H1 (cell line): ENCODE measurements around the gene RXRA. TPM values are rescaled to one million over a fixed set of nuclear protein-coding genes. Genes with fewer than 3 reads are reported as not detected.

Source experiments
- CTCF ChIA-PET: fragments of 300-600 bp; sonication (Branson Sonifier 250); formaldehyde crosslinking; loops from one replicate; lab custom pipeline; 2021; ENCODE audit not compliant: partially characterized antibody; lab: Charles Lee
- POLR2A ChIA-PET: fragments of 300-600 bp; sonication (Branson Sonifier 250); formaldehyde crosslinking; loops from one replicate; lab custom pipeline; 2021; ENCODE audit warnings: inconsistent platforms; ENCODE audit not compliant: partially characterized antibody; lab: Charles Lee
- DNase-seq, 2 experiments: peaks; one replicate each; pipeline versions ENCODE4 v3.0.0 to v3.0.0-alpha.2; 2010 to 2022; ENCODE audit warnings: low spot score in 2 of 2, low read depth in 1 of 2, mixed read lengths in 1 of 2
- FAIRE-seq: peaks from 2 replicates; lab custom pipeline; 2011; peaks lifted over from hg19 to GRCh38; lab: Jason Lieb, UNC
- H2AFZ ChIP-seq: 2 replicates; pipeline ENCODE4 v1.8.1; 2012; ENCODE audit warnings: low read length, inconsistent platforms
- H2AK5ac ChIP-seq: 2 replicates; pipeline ENCODE4 v1.6.1; 2013; ENCODE audit warnings: low read depth, low read length
- H2BK120ac ChIP-seq: replicated peaks from 2 replicates; pipeline ENCODE3; 2013; ENCODE audit warnings: low read depth, low read length, inconsistent platforms
- H2BK12ac ChIP-seq: 2 replicates; pipeline ENCODE4 v1.6.1; 2013; ENCODE audit warnings: low read depth, low read length
- H2BK15ac ChIP-seq: 2 replicates; pipeline ENCODE4 v1.6.1; 2013; ENCODE audit warnings: low read length
- H2BK20ac ChIP-seq: 2 replicates; pipeline ENCODE4 v1.6.1; 2013; ENCODE audit warnings: low read length
- H2BK5ac ChIP-seq: 2 replicates; pipeline ENCODE4 v1.6.1; 2013; ENCODE audit warnings: low read depth, low read length
- H3K14ac ChIP-seq: 2 replicates; pipeline ENCODE4 v1.6.1; 2013; ENCODE audit warnings: inconsistent platforms; ENCODE audit not compliant: insufficient read length
- H3K18ac ChIP-seq: 2 replicates; pipeline ENCODE4 v1.6.1; 2013; ENCODE audit warnings: low read length; ENCODE audit errors: extremely low read depth
- H3K23ac ChIP-seq: 2 replicates; pipeline ENCODE4 v1.6.1; 2013; ENCODE audit warnings: inconsistent platforms; ENCODE audit not compliant: insufficient read length
- H3K23me2 ChIP-seq: 2 replicates; pipeline ENCODE4 v1.6.1; 2013; ENCODE audit warnings: low read depth, low read length
- H3K27ac ChIP-seq: 2 replicates; pipeline ENCODE4 v1.6.1; 2011; ENCODE audit warnings: low read depth, low read length, inconsistent platforms
- H3K27me3 ChIP-seq, 4 experiments: replicated peaks in 1 of 4; 1 replicate in 1 of 4; 2 replicates in 3 of 4; pipeline versions ENCODE4 v1.6.1 to v1.8.1; 2011 to 2013; ENCODE audit warnings: low read length in 3 of 4, mild to moderate bottlenecking in 3 of 4, inconsistent platforms in 2 of 4, mixed read lengths in 2 of 4, moderate library complexity in 1 of 4; ENCODE audit not compliant: control insufficient read depth in 3 of 4, insufficient read depth in 3 of 4; ENCODE audit errors: extremely low read depth in 1 of 4
- H3K36me3 ChIP-seq, 4 experiments: 2 replicates each; pipeline versions ENCODE4 v1.6.1 to v1.8.1; 2011 to 2013; ENCODE audit warnings: mild to moderate bottlenecking in 4 of 4, low read length in 3 of 4, moderate library complexity in 2 of 4, control low read depth in 1 of 4, inconsistent platforms in 1 of 4; ENCODE audit not compliant: insufficient read depth in 4 of 4, control insufficient read depth in 2 of 4
- H3K4ac ChIP-seq: replicated peaks from 2 replicates; pipeline ENCODE3; 2013; ENCODE audit warnings: low read length, low read depth, mixed read lengths, inconsistent platforms; ENCODE audit not compliant: insufficient read length
- H3K4me1 ChIP-seq, 4 experiments: replicated peaks in 1 of 4; 1 replicate in 1 of 4; 2 replicates in 3 of 4; pipeline versions ENCODE4 v1.6.1 to v1.8.1; 2011 to 2013; ENCODE audit warnings: low read length in 3 of 4, inconsistent platforms in 2 of 4, mixed read lengths in 1 of 4; ENCODE audit not compliant: insufficient read depth in 4 of 4, control insufficient read depth in 3 of 4
- H3K4me2 ChIP-seq, 2 experiments: 2 replicates each; pipeline versions ENCODE4 v1.6.1 to v1.8.1; 2011 to 2013; ENCODE audit warnings: low read depth in 2 of 2, low read length in 2 of 2, control low read depth in 1 of 2, inconsistent platforms in 1 of 2, mild to moderate bottlenecking in 1 of 2; ENCODE audit not compliant: insufficient read depth in 1 of 2
- H3K4me3 ChIP-seq, 4 experiments: fragments of 200-600, 300-600 bp in 1 of 4; sonication (generic), shearing (Covaris generic), sonication (Bioruptor Twin) in 1 of 4; 2 replicates each; pipeline versions ENCODE4 v1.5.1 to v1.8.1; 2011 to 2016; ENCODE audit warnings: low read length in 4 of 4, low read depth in 3 of 4, control low read depth in 2 of 4, inconsistent platforms in 2 of 4, mild to moderate bottlenecking in 2 of 4, mixed read lengths in 1 of 4, moderate library complexity in 1 of 4; ENCODE audit not compliant: insufficient read depth in 2 of 4; ENCODE audit errors: extremely low read depth in 1 of 4
- H3K56ac ChIP-seq: replicated peaks from 2 replicates; pipeline ENCODE3; 2013; ENCODE audit warnings: low read depth, mild to moderate bottlenecking, mixed read lengths, low read length, inconsistent platforms; ENCODE audit not compliant: insufficient read length
- H3K79me1 ChIP-seq: 2 replicates; pipeline ENCODE4 v1.6.1; 2013; ENCODE audit warnings: low read depth, low read length, control low read depth
- H3K79me2 ChIP-seq, 2 experiments: 2 replicates each; pipeline versions ENCODE4 v1.6.1 to v1.8.1; 2012 to 2013; ENCODE audit warnings: low read length in 2 of 2, mild to moderate bottlenecking in 2 of 2, inconsistent platforms in 1 of 2; ENCODE audit not compliant: insufficient read depth in 2 of 2, control insufficient read depth in 1 of 2
- H3K9ac ChIP-seq, 4 experiments: replicated peaks in 1 of 4; 1 replicate in 1 of 4; 2 replicates in 3 of 4; pipeline versions ENCODE4 v1.6.1 to v1.8.1; 2011 to 2013; ENCODE audit warnings: low read depth in 3 of 4, low read length in 3 of 4, control low read depth in 2 of 4, mild to moderate bottlenecking in 2 of 4, moderate library complexity in 2 of 4, inconsistent platforms in 1 of 4; ENCODE audit errors: extremely low read depth in 1 of 4
- H3K9me3 ChIP-seq, 2 experiments: 2 replicates each; pipeline versions ENCODE4 v1.6.1 to v1.8.1; 2012 to 2013; ENCODE audit warnings: mild to moderate bottlenecking in 2 of 2, moderate library complexity in 2 of 2, control low read depth in 1 of 2, inconsistent platforms in 1 of 2, low read depth in 1 of 2, low read length in 1 of 2, mixed read lengths in 1 of 2; ENCODE audit not compliant: insufficient read depth in 2 of 2
- H4K20me1 ChIP-seq, 2 experiments: replicated peaks in 1 of 2; 2 replicates each; pipeline versions ENCODE3 to v1.8.1; 2011 to 2013; ENCODE audit warnings: inconsistent platforms in 2 of 2, low read length in 2 of 2, mild to moderate bottlenecking in 1 of 2; ENCODE audit not compliant: insufficient read depth in 2 of 2, control insufficient read depth in 1 of 2
- H4K5ac ChIP-seq: 2 replicates; pipeline ENCODE4 v1.6.1; 2013; ENCODE audit warnings: low read length, low read depth, mixed read lengths, inconsistent platforms; ENCODE audit not compliant: insufficient read length
- H4K8ac ChIP-seq: 2 replicates; pipeline ENCODE4 v1.8.0; 2013; ENCODE audit warnings: mild to moderate bottlenecking, moderate library complexity, low read length, inconsistent platforms; ENCODE audit not compliant: insufficient read depth; ENCODE audit errors: extremely low read depth
- H4K91ac ChIP-seq: replicated peaks from 2 replicates; pipeline ENCODE3; 2013; ENCODE audit warnings: low read length, mixed read lengths, inconsistent platforms; ENCODE audit not compliant: insufficient read length
- CBX8 ChIP-seq: fragments of 300-800, 300-1000 bp; sonication (generic); IDR thresholded peaks from 2 replicates; pipeline ENCODE4 v1.7.1; 2016; ENCODE audit warnings: low read depth, low read length, borderline replicate concordance
- FOSL1 ChIP-seq: IDR thresholded peaks from 2 replicates; pipeline ENCODE4 v1.6.1; 2011; ENCODE audit warnings: mild to moderate bottlenecking, low read depth, low read length, moderate library complexity; ENCODE audit not compliant: insufficient read depth
- GTF2F1 ChIP-seq: IDR thresholded peaks from 2 replicates; pipeline ENCODE4 v1.6.1; 2012; ENCODE audit warnings: low read depth, low read length, improper control_type of control experiment, borderline replicate concordance
- HDAC2 ChIP-seq, 2 experiments: fragments of 300-600 bp in 1 of 2; sonication (generic) in 1 of 2; IDR thresholded peaks; 2 replicates each; pipeline ENCODE4 v1.6.1; 2011 to 2012; ENCODE audit warnings: low read depth in 2 of 2, low read length in 2 of 2, mild to moderate bottlenecking in 2 of 2, moderate library complexity in 2 of 2, borderline replicate concordance in 1 of 2, inconsistent platforms in 1 of 2
- KDM1A ChIP-seq: fragments of 200-600, 300-600 bp; sonication (generic); IDR thresholded peaks from 2 replicates; pipeline ENCODE4 v1.7.1; 2016; ENCODE audit warnings: mild to moderate bottlenecking, low read length, borderline replicate concordance
- NRF1 ChIP-seq: IDR thresholded peaks from 2 replicates; pipeline ENCODE4 v1.6.1; 2011; ENCODE audit warnings: mild to moderate bottlenecking, low read depth, low read length, improper control_type of control experiment
- RBBP5 ChIP-seq: IDR thresholded peaks from 2 replicates; pipeline ENCODE4 v1.7.1; 2012; ENCODE audit warnings: low read depth, mild to moderate bottlenecking, inconsistent platforms, low read length, moderate library complexity, borderline replicate concordance
- SP2 ChIP-seq: IDR thresholded peaks from 2 replicates; pipeline ENCODE4 v1.6.1; 2012; ENCODE audit warnings: mild to moderate bottlenecking, low read length, inconsistent platforms
- SP4 ChIP-seq: IDR thresholded peaks from 2 replicates; pipeline ENCODE4 v1.6.1; 2012; ENCODE audit warnings: low read length, inconsistent platforms
- TAF7 ChIP-seq: optimal IDR thresholded peaks from 2 replicates; pipeline ENCODE3; 2011; ENCODE audit warnings: low read depth, mild to moderate bottlenecking, inconsistent platforms, low read length, moderate library complexity, borderline replicate concordance
- TBP ChIP-seq: IDR thresholded peaks from 2 replicates; pipeline ENCODE4 v1.6.1; 2011; ENCODE audit warnings: low read depth, low read length, improper control_type of control experiment
- WGBS, 2 experiments: shearing (Covaris generic) in 1 of 2; methylation state at CpG; one replicate each; pipeline versions ENCODE4 v1.1.6 to v1.1.7; 2013 to 2015; ENCODE audit warnings: low lambda C conversion rate in 2 of 2, mixed read lengths in 2 of 2, inconsistent platforms in 1 of 2, low coverage in 1 of 2, missing lambda C conversion rate in 1 of 2; ENCODE audit not compliant: insufficient replicate concordance in 2 of 2, insufficient coverage in 1 of 2, insufficient read length in 1 of 2; ENCODE audit errors: extremely low coverage in 1 of 2, missing lambda C conversion rate in 1 of 2; 5-methylcytosine and 5-hydroxymethylcytosine counted together
- polyA plus RNA-seq, 7 experiments: library from polyadenylated mRNA; depleted of rRNA in 3 of 7; stranded (reverse) in 5 of 7; unstranded in 2 of 7; fragments of >200 nt in 5 of 7; fragments of 200-250 nt in 2 of 7; gene quantifications; 1 replicate in 5 of 7; 2 replicates in 1 of 7; 4 replicates in 1 of 7; pipeline versions ENCODE4 v1.2.1 to v1.2.3, GENCODE V29; 2011 to 2013; ENCODE audit warnings: missing spikeins in 2 of 7, mixed read lengths in 2 of 7
- total RNA-seq: library from RNA; stranded (reverse); fragmentation: NEBNext Ultra II Directional; extraction: Animal tissue kit (Norgen Biotek cat#: 25700); gene quantifications from 2 replicates; pipeline ENCODE4 v1.2.1, GENCODE V29; 2021
- TF ChIP-seq, protein P1 (sequence below): IDR thresholded peaks from 2 replicates; pipeline ENCODE4 v1.6.1; 2012; ENCODE audit warnings: inconsistent platforms
- TF ChIP-seq, protein P2 (sequence below): IDR thresholded peaks from 2 replicates; pipeline ENCODE4 v1.6.1; 2011; ENCODE audit warnings: low read length, improper control_type of control experiment

Gene RXRA
- total and polyA plus RNA-seq, 2 of the 8 experiments (the other 6 are each of a cell fraction or from before 2014, with no cell fraction given): 9.8 to 29.4 TPM

DNA sequence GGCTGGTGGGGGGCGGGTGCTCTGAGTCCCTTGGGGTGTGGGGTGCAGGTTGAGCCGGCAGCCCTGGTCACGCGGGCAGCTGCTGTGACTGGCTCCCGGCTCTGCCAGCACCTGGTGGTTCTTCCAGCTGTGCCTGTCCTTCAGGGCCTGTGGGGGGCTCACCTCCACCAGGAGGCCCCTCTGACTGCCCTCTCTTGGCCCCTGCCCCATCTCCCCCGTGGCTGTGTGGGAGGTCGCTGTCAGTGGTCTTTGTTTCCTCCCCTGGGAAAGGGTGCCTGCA lies 3.3 kb downstream of the RXRA start:
- Histone ChIP-seq H3K23ac (no peak overlapping the region), H3K14ac (no peak overlapping the region), H4K91ac (peak overlapping the region; percentile 85), H3K4me2 (no peak overlapping the region), H3K23me2 (peaks cover 10% of the 10 kb centered on the region; the same call in 1 of the 2 replicates), H4K20me1 (peaks cover 20 to 24% of the 10 kb centered on the region in 2 experiments), H3K79me2 (peaks cover 8 to 70% of the 10 kb centered on the region in 2 experiments; a peak in 3 of 4 replicates), H2BK120ac (no peak overlapping the region), H2AK5ac (no peak overlapping the region), H3K9ac (no peak overlapping the region), H3K56ac (no peak overlapping the region), H3K9me3 (no peaks in the 10 kb centered on the region), H4K8ac (no peak overlapping the region), H2BK12ac (no peak overlapping the region), H3K4ac (no peak overlapping the region), H4K5ac (no peak overlapping the region), H3K36me3 (no peaks in the 10 kb centered on the region), H2BK5ac (no peak overlapping the region), H3K18ac (no peak overlapping the region), H2BK20ac (no peak overlapping the region), H3K4me3 (no peak overlapping the region), H3K79me1 (peaks cover 27% of the 10 kb centered on the region), H3K27ac (no peak overlapping the region), H2AFZ (no peak overlapping the region), H3K27me3 (peaks cover 0 to 6% (median 2%) of the 10 kb centered on the region in 4 experiments; a peak in 2 of 7 replicates), H2BK15ac (no peak overlapping the region), H3K4me1 (peaks cover 0 to 38% (median 20%) of the 10 kb centered on the region in 4 experiments; a peak in 6 of 7 replicates)
- FAIRE-seq (no peak), DNase-seq (no peak)
- ChIA-PET CTCF (interaction anchor here (1.2 to 3.2 kb wide), 5 partner anchors 9 to 113 kb away, joined by 3 to 17 read pairs (median 5); no protein-coding TSS in a partner anchor), POLR2A (interaction anchor here (1.2 kb wide), 1 partner anchor 17 kb away, joined by 3 read pairs; no protein-coding TSS in a partner anchor)
- 81% methylated on average over 7 of the region's 7 CpGs; no CpG with 5 or more reads in 1 of the 2 experiments for WGBS, 2 experiments
- TF ChIP-seq TBP (no peak), RBBP5 (no peak), KDM1A (no peak), NRF1 (no peak), HDAC2 (IDR thresholded peaks at IDR 0.05; ENCODE audit: borderline replicate concordance in 1 of 2, low read depth in 2 of 2, low read length in 2 of 2) (no peak), TAF7 (no peak), GTF2F1 (no peak), SP2 (no peak), SP4 (no peak), CBX8 (no peak), FOSL1 (no peak)
- TF ChIP-seq, protein P1, sequence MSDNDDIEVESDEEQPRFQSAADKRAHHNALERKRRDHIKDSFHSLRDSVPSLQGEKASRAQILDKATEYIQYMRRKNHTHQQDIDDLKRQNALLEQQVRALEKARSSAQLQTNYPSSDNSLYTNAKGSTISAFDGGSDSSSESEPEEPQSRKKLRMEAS: no peak
- TF ChIP-seq, protein P2, sequence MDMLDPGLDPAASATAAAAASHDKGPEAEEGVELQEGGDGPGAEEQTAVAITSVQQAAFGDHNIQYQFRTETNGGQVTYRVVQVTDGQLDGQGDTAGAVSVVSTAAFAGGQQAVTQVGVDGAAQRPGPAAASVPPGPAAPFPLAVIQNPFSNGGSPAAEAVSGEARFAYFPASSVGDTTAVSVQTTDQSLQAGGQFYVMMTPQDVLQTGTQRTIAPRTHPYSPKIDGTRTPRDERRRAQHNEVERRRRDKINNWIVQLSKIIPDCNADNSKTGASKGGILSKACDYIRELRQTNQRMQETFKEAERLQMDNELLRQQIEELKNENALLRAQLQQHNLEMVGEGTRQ: no peak
